ENCODE measurements around the gene HLCS.

GRCh38 chr21:36980280-36981048 lies 14.0 kb upstream of the HLCS start:
- TF ChIP-seq CTCF (IDR thresholded peaks at IDR 0.05) (no peak), EP300 (IDR thresholded peaks at IDR 0.05) (no peak), POLR2AphosphoS5 (IDR thresholded peaks at IDR 0.05) (peak in 1 of 4 donors; percentile 12), POLR2A (IDR thresholded peaks at IDR 0.05) (no peak)

Measured in sigmoid colon (tissue), 4 donors.